GM19240 (cell line): ENCODE data around the gene CORT.
"Not testable (repeated sequence)": the region's sequence is repeated elsewhere in the genome, so short reads cannot be mapped to it uniquely, and the experiment has no call there.

Experiments
- DNase-seq: peaks from one replicate; pipeline ENCODE4 v3.0.0; 2011; ENCODE audit warnings: low spot score; ENCODE audit not compliant: insufficient read length

Gene CORT, protein sequence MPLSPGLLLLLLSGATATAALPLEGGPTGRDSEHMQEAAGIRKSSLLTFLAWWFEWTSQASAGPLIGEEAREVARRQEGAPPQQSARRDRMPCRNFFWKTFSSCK

DNA sequence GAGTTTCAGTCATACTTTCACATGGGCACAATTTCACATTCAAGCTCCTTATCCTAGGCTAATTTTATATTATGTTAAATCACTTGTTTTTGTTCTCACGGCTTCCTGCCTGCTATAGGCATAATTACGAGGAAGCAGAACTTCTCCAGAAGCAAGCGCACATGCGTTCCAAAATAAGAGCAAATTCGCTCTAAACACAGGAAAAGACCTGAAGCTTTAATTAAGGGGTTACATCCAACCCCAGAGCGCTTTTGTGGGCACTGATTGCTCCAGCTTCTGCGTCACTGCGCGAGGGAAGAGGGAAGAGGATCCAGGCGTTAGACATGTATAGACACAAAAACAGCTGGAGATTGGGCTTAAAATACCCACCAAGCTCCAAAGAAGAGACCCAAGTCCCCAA is at the start of gene CORT:
Gene CORT, plus strand, starts transcription at position 281 of the 400 bp plus-strand sequence. CDS start 193 bp downstream, outside the sequence.
- no peak for DNase-seq

DNA sequence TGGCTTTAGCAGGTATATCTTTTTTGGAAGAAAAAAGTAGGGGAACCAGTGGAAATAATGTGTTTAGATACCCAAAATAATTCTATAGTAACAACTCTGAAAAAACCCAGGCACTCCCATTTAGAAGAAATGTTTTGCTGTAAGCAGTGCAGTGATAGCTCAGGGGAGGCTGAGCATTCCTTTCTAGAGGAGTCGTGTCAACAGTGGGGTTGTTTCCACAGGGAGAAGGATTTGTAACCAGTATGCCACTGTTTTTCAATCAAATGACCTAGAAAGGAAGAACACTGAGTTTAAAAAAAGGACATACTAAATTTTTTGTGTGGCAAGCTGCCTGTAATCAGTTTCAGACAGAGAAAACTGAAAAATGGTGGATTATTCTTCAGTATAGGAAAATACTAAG is 48.5 kb upstream of the CORT start:
- DNase-seq, result no peak

DNA sequence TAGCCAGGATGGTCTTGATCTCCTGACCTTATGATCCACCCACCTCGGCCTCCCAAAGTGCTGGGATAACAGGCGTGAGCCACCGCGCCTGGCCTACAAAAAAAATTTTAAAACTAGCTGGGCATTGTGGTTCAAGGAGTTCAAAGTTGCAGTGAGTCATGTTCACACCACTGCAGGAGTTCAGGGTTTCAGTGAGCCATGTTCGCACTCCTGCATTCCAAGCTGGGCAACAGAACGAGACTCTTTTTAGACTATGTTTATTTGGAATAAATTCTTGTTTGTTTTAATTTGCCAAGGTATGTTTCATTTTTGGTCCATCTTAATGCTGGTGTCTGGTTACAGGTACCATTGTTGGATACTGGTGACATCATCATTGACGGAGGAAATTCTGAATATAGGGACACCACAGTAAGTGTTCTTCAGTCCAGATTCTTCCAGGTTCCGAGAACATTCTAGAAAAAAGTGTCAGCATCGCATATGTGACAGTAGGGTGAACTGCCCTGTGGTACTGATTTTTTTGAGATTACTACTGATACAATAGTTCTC is 47.0 kb upstream of the CORT start:
- no peak for DNase-seq

DNA sequence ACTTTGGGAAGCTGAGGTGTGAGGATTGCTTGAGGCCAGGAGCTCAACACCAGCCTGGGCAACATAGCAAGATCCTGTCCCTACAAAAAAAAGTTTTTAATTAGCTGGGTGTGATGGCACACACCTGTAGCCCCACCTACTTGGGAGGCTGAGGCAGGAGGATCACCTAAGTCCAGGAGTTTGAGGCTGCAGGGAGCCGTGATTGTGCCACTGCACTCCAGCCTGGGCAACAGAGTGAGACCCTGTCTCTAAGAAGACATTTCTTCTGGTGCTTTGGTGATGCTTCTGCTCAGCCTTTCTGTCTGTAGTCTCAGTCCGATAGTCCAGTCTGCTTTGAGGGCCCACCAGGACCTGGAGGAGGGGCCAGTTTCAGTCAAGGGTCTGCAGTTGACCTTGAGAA is 42.6 kb upstream of the CORT start:
- no peak for DNase-seq

DNA sequence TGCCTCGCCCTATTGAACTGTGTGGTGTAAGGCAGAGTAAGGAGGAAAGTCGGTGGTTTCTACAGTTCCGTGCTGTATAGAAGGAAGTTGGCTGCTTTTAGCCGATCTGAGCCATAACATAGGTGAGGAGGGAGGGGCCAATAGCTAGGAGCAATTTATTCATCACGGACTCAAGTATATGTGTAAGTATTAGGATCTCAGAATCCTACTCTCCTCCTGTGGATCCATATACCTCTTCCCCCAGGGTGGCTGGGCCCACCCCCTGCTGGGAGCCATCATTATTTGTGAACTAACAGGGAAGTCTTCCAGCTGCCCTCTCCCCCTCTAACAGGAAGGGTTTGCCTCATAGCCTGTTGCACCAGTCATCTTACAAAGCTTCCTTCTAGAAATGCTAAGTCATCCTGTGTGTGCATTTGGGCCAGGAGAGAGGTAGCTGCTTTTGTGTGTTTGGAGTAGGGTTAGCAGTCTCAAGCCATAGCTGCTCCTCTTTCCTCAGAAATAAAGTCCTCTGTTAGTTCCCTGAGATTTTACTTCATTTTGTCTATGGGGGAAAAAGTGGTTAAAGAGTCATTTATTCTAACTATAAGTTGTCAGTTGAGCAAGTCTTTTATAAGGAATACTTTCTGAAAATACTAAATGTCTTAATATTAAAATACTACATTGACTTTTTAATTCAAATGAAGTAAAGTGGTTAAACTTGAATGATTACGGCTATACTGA is 34.5 kb upstream of the CORT start:
- no peak for DNase-seq

DNA sequence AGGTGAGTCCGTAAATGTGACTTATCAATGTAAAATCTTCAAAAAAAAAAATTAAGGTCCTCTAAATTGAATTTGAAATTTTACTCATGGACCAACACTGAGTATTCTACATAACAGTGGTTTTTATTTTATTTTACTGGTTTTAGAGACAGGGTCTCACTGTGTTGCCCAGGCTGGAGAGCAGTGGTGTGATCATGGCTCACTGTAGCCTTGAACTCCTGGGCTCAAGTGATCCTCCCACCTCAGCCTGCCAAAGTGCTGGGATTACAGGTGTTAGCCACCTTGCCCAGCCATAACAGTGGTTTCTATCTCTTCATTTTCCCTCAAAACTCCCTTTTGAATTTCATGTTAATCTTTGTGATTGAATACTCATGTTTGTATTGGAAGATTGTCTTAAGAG is 33.9 kb upstream of the CORT start:
- DNase-seq, result not testable (repeated sequence)

DNA sequence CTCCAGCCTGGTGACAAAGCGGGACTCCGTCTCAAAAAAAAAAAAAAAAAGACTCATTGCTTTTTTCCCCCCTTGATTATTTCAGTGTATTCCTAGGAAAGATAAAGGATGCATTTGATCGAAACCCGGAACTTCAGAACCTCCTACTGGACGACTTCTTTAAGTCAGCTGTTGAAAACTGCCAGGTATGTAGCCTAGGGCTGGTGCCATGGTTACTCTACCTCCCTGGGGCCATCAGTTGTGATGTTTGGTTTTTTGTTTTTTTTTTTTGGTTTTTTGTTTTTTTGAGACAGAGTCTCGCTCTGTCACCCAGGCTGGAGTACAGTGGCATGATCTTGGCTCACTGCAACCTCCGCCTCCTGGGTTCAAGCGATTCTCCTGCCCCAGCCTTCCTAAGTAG is 31.1 kb upstream of the CORT start:
- not testable (repeated sequence) for DNase-seq

DNA sequence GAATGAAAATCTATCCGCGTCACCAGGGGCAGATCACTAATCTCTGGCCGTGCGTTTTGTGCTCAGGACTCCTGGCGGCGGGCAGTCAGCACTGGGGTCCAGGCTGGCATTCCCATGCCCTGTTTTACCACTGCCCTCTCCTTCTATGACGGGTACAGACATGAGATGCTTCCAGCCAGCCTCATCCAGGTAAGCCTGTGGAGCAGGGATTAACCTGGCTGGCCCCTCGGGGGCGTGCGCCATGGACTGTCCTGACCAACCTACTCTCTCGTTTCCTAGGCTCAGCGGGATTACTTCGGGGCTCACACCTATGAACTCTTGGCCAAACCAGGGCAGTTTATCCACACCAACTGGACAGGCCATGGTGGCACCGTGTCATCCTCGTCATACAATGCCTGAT is 30.5 kb upstream of the CORT start:
- DNase-seq, result no peak

DNA sequence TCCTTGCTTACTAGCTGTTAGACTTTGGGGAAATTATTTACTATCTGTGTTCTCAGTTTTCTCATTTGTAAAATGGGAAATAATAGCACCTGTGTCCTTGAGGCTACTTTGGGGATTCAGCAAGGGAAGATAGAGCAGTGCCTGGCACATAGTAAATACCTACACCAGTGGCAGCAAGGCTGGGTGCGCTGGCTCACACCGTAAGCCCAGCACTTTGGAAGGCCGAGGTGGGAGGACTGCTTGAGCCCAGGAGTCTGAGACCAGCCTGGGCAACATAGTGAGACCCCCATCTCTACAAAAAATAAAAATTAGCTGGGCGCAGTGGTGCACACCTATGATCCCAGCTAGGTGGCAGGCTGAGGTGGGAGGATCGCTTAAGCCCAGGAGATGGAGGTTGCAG is 28.2 kb upstream of the CORT start:
- no peak for DNase-seq

DNA sequence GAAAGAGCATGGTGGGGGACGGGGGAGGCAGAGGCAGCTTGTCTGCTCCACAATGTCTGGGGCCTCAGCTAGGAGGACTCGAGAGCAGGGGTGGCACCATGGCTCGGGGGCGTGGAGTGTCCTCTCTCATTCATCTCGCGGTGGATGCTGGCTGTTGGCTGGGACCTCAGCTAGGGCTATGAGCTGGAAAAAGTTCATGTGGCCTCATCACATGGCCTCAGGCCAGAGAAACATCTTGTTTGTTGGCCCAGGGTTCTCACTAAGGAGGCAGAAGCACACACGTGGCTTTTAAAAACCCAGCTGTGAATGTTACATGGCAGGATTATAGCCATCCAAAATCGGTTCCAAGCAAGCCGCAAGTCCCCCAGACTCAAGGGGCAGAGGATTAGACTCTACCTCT is 25.8 kb upstream of the CORT start:
- DNase-seq, result no peak

DNA sequence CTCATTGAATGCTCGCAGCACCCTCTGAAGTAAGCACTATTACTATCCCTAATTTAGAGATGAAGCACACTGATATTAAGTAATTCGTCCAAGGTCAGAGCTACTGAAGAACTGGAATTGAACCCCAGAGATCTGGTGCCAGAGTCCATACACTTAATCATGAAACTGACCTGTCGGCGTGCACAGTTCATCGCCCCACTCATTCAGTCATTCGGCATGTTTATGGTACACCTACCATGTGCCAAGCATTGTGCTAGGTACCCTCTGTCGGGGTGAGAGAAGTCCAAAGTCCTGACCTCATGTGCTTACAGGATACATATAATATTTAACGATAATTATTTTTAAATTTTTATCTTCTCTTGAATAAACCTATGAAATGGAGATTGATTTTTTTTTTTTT is 25.2 kb upstream of the CORT start:
- DNase-seq, result no peak

DNA sequence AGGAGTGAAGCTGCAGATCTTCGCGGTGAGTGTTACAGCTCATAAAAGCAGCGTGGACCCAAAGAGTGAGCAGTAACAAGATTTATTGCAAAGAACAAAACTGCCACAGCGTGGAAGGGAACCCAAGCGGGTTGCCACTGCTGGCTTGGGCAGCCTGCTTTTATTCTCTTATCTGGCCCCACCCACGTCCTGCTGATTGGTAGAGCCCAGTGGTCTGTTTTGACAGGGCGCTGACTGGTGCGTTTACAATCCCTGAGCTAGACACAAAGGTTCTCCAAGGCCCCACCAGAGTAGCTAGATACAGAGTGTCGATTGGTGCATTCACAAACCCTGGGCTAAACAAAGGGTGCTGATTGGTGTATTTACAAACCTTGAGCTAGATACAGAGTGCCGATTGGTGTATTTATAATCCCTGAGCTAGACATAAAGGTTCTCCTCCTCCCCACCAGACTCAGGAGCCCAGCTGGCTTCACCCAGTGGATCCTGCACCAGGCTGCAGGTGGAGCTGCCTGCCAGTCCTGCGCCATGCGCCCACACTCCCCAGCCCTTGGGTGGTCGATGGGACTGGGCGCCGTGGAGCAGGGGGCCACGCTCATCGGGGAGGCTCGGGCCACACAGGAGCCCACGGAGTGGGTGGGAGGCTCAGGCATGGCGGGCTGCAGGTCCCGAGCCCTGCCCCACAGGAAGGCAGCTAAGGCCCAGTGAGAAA is 23.9 kb upstream of the CORT start:
- not testable (repeated sequence) for DNase-seq

DNA sequence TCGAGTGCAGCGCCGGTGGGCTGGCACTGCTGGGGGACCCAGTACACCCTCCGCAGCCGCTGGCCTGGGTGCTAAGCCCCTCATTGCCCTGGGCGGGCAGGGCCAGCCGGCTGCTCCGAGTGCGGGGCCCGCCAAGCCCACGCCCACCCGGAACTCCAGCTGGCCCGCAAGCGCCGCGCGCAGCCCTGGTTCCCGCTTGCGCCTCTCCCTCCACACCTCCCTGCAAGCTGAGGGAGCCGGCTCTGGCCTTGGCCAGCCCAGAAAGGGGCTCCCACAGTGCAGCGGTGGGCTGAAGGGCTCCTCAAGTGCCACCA is 23.3 kb upstream of the CORT start:
- not testable (repeated sequence) for DNase-seq

DNA sequence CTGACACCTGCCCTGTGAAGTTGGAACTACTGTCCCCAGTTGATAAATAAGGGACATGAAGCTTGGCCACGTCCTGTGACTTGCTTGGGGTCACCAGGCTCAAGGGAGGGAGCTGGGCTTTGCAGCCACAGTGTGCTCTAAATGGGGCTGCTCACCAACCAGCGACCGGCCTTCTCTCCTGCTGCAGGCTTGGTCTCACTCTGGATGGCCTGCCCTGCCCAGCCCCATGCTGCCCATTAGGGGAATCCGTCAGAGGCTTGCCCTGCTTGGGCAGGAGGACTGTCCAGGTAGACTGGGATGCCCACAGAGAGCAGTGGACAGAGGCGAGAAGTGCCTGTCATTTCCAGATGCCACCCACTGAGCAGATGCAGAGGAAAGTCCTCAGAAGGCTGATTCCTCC is 20.8 kb upstream of the CORT start:
- no peak for DNase-seq

DNA sequence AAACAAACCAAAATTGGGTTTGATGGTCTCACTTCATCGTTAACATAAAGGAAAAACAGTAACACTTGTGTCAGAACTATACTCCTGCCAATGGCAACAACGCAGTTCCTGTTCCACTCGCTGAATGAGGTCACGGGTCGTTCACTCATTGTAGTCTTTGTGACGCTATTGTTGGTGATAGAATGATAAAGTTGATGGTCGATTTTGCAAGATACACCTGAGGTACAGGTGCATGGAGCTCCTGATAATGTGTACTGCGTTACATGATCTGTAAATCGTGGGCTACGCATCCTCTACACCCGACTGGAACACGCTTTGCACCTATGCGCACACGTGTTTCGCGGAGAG is 20.0 kb upstream of the CORT start:
- no peak for DNase-seq

DNA sequence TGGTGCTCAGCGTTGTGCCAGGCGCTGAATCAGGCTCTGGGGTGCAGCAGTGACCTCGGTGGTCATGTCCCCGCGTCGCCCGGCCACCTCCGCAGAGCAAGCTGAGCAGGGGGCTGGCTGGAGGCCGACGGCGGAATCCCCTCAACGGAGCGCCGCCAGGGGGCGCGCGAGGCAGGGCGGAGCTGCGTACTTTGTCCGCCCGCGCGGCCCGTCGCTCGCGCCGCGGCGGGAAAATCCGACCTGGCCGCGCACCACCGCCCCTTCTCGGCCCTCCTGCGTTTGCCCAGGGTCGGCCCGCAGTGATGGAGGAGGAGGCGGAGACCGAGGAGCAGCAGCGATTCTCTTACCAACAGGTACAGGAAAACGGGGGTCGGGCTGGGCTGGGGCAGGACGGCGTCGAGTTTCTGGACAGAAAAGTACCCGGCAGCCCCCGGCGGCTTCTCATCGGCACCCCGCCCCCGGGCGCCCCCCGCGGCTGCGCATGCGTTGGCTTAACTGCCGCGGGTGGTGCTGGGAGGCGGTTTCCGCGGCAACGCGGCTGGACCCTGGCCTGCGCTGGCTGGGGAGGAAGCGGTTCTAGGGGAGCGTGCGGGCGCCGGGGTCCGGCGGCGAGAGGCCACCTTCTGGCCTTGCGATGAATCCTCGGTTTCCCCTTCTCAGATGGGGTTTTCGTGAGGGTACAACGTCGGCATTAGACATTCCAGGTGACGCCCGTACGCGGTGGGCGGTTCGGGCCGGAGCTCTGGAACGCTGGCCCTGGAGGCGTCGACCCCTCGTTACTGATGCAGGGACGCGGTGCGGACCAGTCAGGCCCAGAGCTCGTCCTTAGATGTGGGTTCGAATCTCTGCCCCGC is 19.4 kb upstream of the CORT start, which contains the start of gene CENPS:
Gene CENPS, plus strand, starts transcription at position 218 of the 854 bp plus-strand sequence. Its CDS starts 85 bp downstream, at position 303.
- peak; percentile 96 for DNase-seq

DNA sequence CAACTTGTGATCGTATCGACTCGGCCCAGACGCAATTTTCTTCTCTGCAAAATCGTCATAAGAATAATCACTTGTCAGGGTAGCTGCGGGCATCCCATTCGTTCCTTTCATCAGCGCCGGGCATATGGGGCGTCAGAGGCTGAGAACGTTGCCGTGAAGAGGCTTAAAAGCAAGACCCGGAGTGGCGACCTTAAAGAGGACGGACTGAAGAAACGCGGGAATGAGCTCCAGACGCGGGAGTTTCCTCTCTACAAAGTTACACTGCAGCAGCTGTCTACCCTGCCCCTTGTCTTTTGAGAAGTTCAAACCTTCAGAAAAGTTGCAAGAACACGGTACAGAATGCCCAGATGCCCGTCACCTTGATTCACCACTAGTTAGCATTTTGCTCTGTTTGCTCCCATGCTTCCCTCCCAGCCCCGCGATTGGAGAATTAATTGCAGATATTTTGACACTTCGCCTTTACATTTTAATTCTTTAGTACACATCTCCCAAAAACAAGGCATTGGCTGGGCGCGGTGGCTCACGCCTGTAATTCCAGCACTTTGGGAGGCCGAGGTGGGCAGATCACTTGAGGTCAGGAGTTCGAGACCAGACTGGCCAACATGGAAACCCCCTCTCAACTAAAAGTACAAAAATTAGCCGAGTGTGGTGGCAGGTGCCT is 18.6 kb upstream of the CORT start:
- no peak for DNase-seq

DNA sequence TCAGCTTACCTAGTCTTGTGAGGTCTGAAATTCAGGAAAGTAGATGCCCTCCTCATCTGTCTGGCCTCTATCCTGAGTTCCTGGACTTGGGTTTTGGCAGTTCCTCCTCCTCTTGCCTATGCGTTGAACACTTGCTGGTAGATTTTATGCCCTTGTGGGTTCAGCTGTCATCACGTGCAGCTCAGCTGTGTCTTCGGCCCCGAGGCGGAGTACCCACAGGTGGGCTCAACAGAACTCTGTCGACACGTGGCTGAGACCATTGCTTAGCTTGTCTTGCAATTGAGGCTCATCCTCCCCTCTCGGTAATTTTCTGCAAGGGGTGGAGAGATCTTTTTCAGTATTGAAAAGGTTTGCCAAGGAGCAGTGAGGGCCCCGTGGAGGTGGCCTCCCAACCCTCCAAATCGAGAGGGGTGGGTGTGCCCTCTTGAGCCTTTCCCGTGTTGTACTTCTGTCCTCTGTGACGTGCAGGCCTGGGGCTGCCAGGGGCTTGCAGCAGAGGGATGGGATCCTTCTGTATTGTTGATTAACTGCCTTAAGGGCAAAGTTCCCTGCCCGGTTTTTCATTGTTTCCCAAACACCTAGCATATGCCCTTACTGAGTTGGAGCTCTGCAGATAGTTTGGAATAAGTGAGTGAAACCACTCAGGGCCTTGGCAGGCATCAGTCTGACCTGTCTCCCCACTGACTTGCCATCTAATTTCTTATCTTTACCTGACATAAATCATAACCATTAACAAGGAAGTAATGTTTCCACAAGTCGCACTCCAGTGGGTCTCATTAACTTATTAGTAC is 16.7 kb upstream of the CORT start:
- no peak for DNase-seq

DNA sequence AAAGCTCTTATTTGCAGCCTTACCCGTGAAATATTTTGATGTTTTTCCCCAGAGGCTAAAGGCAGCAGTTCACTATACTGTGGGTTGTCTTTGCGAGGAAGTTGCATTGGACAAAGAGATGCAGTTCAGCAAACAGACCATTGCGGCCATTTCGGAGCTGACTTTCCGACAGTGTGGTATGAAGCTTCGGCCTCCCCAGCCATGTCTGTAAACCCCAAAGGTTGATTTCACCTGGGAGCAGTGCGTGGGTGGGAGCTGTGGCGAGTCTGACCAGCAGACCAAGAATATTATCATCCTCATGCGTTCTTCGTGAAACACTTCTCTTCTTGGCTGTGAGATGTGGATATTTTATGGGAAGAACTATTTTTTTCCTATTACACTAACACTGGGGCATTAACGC is 16.0 kb upstream of the CORT start:
- no peak for DNase-seq

DNA sequence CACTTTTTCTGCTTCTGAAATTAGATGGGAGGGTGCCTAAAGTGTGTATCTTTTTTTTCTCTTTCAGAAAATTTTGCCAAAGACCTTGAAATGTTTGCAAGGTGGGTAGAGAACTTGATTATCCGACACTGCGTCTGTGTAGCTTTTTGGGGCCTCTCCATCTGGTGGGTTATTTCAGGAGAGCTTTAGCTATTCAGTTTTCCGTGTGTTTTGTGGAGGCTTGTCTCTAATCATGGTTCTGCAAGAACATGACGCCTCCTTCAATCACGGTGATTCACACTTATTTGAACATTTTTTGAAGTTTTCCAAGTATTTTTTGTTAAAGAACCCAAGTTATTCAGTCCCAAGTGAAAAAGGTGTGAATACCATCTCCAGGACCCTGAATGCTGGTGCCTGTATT is 15.2 kb upstream of the CORT start:
- DNase-seq, result no peak
